ENCODE data around the gene PABPN1. TPM values are rescaled to one million over a fixed set of nuclear protein-coding genes. Genes with fewer than 3 reads are reported as not detected.

PABPN1 gene
- total RNA-seq, 1 experiment from 2014 or later = 184 TPM

- 0 out of 4 replicates have a peak, but pooled peaks cover 0 to 2% of the 10 kb centered on the region in 2 experiments for H3K4me1 ChIP-seq (ENCODE audit: control insufficient read depth in 1 of 2, insufficient read depth in 2 of 2, low read length in 2 of 2)
- ChIA-PET POLR2A (no interaction called here), CTCF (no interaction called here)
Measured at GRCh38 chr14:23355871-23356435, 34.7 kb downstream of the PABPN1 start.

More at GRCh38 chr14:23355871-23356435, 34.7 kb downstream of the PABPN1 start:
- Histone ChIP-seq H4K20me1 (ENCODE audit: insufficient read depth) (no peaks in the 10 kb centered on the region), H3K27me3 (ENCODE audit: insufficient read depth, low read length) (no peaks in the 10 kb centered on the region), H2AFZ (ENCODE audit: low read depth, low read length, poor library complexity, severe bottlenecking) (no peak overlapping the region), H3K9me2 (ENCODE audit: insufficient read depth) (no peaks in the 10 kb centered on the region), H3K4me2 (ENCODE audit: low read length) (no peak overlapping the region), H3K79me2 (ENCODE audit: insufficient read depth, low read length) (no peaks in the 10 kb centered on the region), H3K4me3 (replicated peaks in 1 of 2; ENCODE audit: low read depth in 1 of 2, low read length in 2 of 2) (no peak overlapping the region), H3K9ac (ENCODE audit: low read length) (no peak overlapping the region), H3K9me3 (ENCODE audit: control insufficient read depth in 1 of 2, insufficient read depth in 1 of 2, low read depth in 1 of 2, low read length in 2 of 2) (no peaks in the 10 kb centered on the region), H3K27ac (ENCODE audit: low read depth, low read length) (no peak overlapping the region), H3K36me3 (ENCODE audit: control insufficient read depth in 1 of 2, insufficient read depth in 2 of 2, low read length in 2 of 2) (no peaks in the 10 kb centered on the region)
- no peak for TF ChIP-seq ATF3 (IDR thresholded peaks at IDR 0.05)
- TF ChIP-seq CEBPB (IDR thresholded peaks at IDR 0.05; ENCODE audit: low read depth) = no peak
- TF ChIP-seq CBX3 (IDR thresholded peaks at IDR 0.05; ENCODE audit: low read depth) = no peak
- TF ChIP-seq EZH2phosphoT487 (IDR thresholded peaks at IDR 0.05; ENCODE audit: borderline replicate concordance) = no peak
- TF ChIP-seq REST (IDR thresholded peaks at IDR 0.05; ENCODE audit: low read depth) = no peak
- RAD21 ChIA-PET (ENCODE audit: low non-redundant PET in 1 of 2, low total read pairs in 2 of 2, uncharacterized antibody in 2 of 2, unreplicated experiment in 2 of 2) = no interaction called here
- DNase-seq (ENCODE audit: low read depth, low spot score) (no peak), ATAC-seq (no peak)
- no TSS peak for BruUV-seq (replicated peaks)
- intact Hi-C loops (cut with micrococcal nuclease) = no loop called here
